ENCODE data around the gene EFCAB8. TPM values are rescaled to one million over a fixed set of nuclear protein-coding genes. Genes with fewer than 3 reads are reported as not detected.

EFCAB8 gene
- total RNA-seq, 1 donor from 2014 or later = 0.41 TPM

DNA sequence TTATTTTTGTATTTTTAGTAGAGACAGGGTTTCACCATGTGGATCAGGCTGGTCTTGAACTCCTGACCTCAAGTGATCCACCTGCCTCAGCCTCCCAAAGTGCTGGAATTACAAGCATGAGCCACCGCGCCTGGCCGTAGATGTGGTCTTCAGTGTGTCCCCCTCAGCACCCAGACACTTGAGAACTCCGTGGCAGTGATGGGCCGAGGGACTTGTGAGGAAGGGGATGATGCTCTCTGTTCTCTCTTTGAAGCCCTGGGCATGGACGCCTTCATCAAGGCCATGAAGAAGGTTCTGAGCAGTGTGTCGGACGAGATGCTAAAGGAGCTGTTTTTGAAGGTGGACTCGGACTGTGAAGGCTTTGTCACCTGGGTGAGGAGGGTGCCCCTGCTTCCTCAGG lies 16.9 kb downstream of the EFCAB8 start:
- no peaks in the 10 kb centered on the region for H3K4me1 ChIP-seq (ENCODE audit: insufficient read depth, low read length)
- H2AFZ ChIP-seq (ENCODE audit: low read depth, low read length) = no peak overlapping the region
- DNase-seq (ENCODE audit: low read depth) = no peak
- H3K9me3 Mint-ChIP-seq (ENCODE audit: unreplicated experiment) = no peaks in the 10 kb centered on the region
- H4K20me1 ChIP-seq (ENCODE audit: insufficient read depth, low read length) = no peaks in the 10 kb centered on the region
- TF ChIP-seq EZH2 (IDR thresholded peaks at IDR 0.05; ENCODE audit: insufficient read depth, low read length) = no peak
- TF ChIP-seq, protein P1, sequence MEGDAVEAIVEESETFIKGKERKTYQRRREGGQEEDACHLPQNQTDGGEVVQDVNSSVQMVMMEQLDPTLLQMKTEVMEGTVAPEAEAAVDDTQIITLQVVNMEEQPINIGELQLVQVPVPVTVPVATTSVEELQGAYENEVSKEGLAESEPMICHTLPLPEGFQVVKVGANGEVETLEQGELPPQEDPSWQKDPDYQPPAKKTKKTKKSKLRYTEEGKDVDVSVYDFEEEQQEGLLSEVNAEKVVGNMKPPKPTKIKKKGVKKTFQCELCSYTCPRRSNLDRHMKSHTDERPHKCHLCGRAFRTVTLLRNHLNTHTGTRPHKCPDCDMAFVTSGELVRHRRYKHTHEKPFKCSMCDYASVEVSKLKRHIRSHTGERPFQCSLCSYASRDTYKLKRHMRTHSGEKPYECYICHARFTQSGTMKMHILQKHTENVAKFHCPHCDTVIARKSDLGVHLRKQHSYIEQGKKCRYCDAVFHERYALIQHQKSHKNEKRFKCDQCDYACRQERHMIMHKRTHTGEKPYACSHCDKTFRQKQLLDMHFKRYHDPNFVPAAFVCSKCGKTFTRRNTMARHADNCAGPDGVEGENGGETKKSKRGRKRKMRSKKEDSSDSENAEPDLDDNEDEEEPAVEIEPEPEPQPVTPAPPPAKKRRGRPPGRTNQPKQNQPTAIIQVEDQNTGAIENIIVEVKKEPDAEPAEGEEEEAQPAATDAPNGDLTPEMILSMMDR (IDR thresholded peaks at IDR 0.05; ENCODE audit: insufficient read depth, low read depth, low read length) = no peak
- no peaks in the 10 kb centered on the region for H3K27me3 ChIP-seq (ENCODE audit: insufficient read depth, low read length)
- FAIRE-seq = no peak
- H3K36me3 ChIP-seq (ENCODE audit: insufficient read depth, low read length) = no peaks in the 10 kb centered on the region
- no peak overlapping the region for H3K9ac ChIP-seq (ENCODE audit: low read length)
- no peak overlapping the region for H3K4me3 ChIP-seq (ENCODE audit: insufficient read depth, low read depth, low read length)
- H3K27ac ChIP-seq (ENCODE audit: low read depth, low read length) = no peak overlapping the region
- H3K4me3 Mint-ChIP-seq (ENCODE audit: unreplicated experiment) = no peak overlapping the region
- H3K9me3 ChIP-seq (ENCODE audit: insufficient read depth, low read depth, low read length) = no peaks in the 10 kb centered on the region
- no peak overlapping the region for H3K27ac Mint-ChIP-seq (ENCODE audit: unreplicated experiment)
- H3K4me2 ChIP-seq (ENCODE audit: low read length) = no peak overlapping the region
- H3K4me1 Mint-ChIP-seq (ENCODE audit: low read depth, unreplicated experiment) = no peaks in the 10 kb centered on the region
- peaks cover 5% of the 10 kb centered on the region for H3K27me3 Mint-ChIP-seq (ENCODE audit: low read depth, unreplicated experiment)
- no peaks in the 10 kb centered on the region for H3K79me2 ChIP-seq (ENCODE audit: insufficient read depth, low read length)
- H3K36me3 Mint-ChIP-seq (ENCODE audit: low read depth, unreplicated experiment) = no peaks in the 10 kb centered on the region

GRCh38 chr20:32877507-32877906 lies 18.8 kb downstream of the EFCAB8 start:
- Histone ChIP-seq H3K79me2 (ENCODE audit: insufficient read depth, low read length) (no peaks in the 10 kb centered on the region), H4K20me1 (ENCODE audit: insufficient read depth, low read length) (no peaks in the 10 kb centered on the region), H3K27ac (ENCODE audit: low read depth, low read length) (no peak overlapping the region), H3K9me3 (ENCODE audit: insufficient read depth, low read depth, low read length) (no peaks in the 10 kb centered on the region), H3K4me2 (ENCODE audit: low read length) (no peak overlapping the region), H3K36me3 (ENCODE audit: insufficient read depth, low read length) (no peaks in the 10 kb centered on the region), H3K27me3 (ENCODE audit: insufficient read depth, low read length) (no peaks in the 10 kb centered on the region), H3K9ac (ENCODE audit: low read length) (no peak overlapping the region), H3K4me1 (ENCODE audit: insufficient read depth, low read length) (no peaks in the 10 kb centered on the region), H2AFZ (ENCODE audit: low read depth, low read length) (no peak overlapping the region), H3K4me3 (ENCODE audit: insufficient read depth, low read depth, low read length) (no peak overlapping the region)
- no peak overlapping the region for H3K27ac Mint-ChIP-seq (ENCODE audit: unreplicated experiment)
- no peak overlapping the region for H3K4me3 Mint-ChIP-seq (ENCODE audit: unreplicated experiment)
- peaks cover 5% of the 10 kb centered on the region for H3K27me3 Mint-ChIP-seq (ENCODE audit: low read depth, unreplicated experiment)
- H3K36me3 Mint-ChIP-seq (ENCODE audit: low read depth, unreplicated experiment) = no peaks in the 10 kb centered on the region
- H3K4me1 Mint-ChIP-seq (ENCODE audit: low read depth, unreplicated experiment) = no peaks in the 10 kb centered on the region
- no peak for FAIRE-seq
- DNase-seq (ENCODE audit: low read depth) = peak; percentile 42
- no peaks in the 10 kb centered on the region for H3K9me3 Mint-ChIP-seq (ENCODE audit: unreplicated experiment)
- no peak for TF ChIP-seq EZH2 (IDR thresholded peaks at IDR 0.05; ENCODE audit: insufficient read depth, low read length)
- TF ChIP-seq, protein P1 (IDR thresholded peaks at IDR 0.05; ENCODE audit: insufficient read depth, low read depth, low read length) = no peak

DNA sequence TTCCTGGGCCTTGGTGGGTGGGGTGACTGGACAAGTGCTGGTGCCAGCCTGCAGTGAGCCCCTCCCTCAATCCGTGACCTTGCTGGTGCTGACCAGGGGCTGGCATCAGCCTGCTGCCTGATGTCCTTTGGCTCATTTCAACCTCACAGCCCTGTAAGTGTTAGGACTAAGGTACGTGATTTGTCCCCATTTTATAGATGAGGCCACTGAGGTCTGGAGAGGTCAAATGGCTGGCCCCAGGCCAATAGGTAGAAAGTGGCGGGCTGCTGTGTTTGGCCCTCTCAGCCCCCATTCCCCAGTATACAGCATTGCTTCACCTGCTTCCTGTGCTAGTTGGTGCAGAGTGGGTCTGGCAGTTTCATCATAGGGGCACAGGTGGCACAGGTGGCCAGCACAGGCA lies 20.1 kb downstream of the EFCAB8 start:
- Mint-ChIP-seq H3K4me1 (ENCODE audit: low read depth, unreplicated experiment) (no peaks in the 10 kb centered on the region), H3K9me3 (ENCODE audit: unreplicated experiment) (no peaks in the 10 kb centered on the region), H3K36me3 (ENCODE audit: low read depth, unreplicated experiment) (no peaks in the 10 kb centered on the region), H3K27me3 (ENCODE audit: low read depth, unreplicated experiment) (peaks cover 5% of the 10 kb centered on the region), H3K27ac (ENCODE audit: unreplicated experiment) (no peak overlapping the region), H3K4me3 (ENCODE audit: unreplicated experiment) (no peak overlapping the region)
- DNase-seq (ENCODE audit: low read depth) = no peak
- Histone ChIP-seq H3K27me3 (ENCODE audit: insufficient read depth, low read length) (no peaks in the 10 kb centered on the region), H2AFZ (ENCODE audit: low read depth, low read length) (no peak overlapping the region), H3K27ac (ENCODE audit: low read depth, low read length) (no peak overlapping the region), H3K4me3 (ENCODE audit: insufficient read depth, low read depth, low read length) (no peak overlapping the region), H3K36me3 (ENCODE audit: insufficient read depth, low read length) (no peaks in the 10 kb centered on the region), H3K9me3 (ENCODE audit: insufficient read depth, low read depth, low read length) (no peaks in the 10 kb centered on the region), H3K9ac (ENCODE audit: low read length) (no peak overlapping the region), H3K79me2 (ENCODE audit: insufficient read depth, low read length) (no peaks in the 10 kb centered on the region), H3K4me2 (ENCODE audit: low read length) (no peak overlapping the region), H4K20me1 (ENCODE audit: insufficient read depth, low read length) (no peaks in the 10 kb centered on the region), H3K4me1 (ENCODE audit: insufficient read depth, low read length) (no peaks in the 10 kb centered on the region)
- FAIRE-seq = no peak
- no peak for TF ChIP-seq EZH2 (IDR thresholded peaks at IDR 0.05; ENCODE audit: insufficient read depth, low read length)
- TF ChIP-seq, protein P1 (IDR thresholded peaks at IDR 0.05; ENCODE audit: insufficient read depth, low read depth, low read length) = no peak

All from astrocyte (in vitro differentiated cells and primary cell).